Spleen (tissue), 11 donors: ENCODE results near the gene EHMT1. TPM values are rescaled to one million over a fixed set of nuclear protein-coding genes. Genes with fewer than 3 reads are reported as not detected.

Experiments used
- DNase-seq: peaks from one replicate; pipeline ENCODE4 v3.0.0-alpha.2; 2020
- H3K27ac ChIP-seq, 8 donors: fragments of 200-600 bp; sonication (generic) in 7 of 8; 1 replicate in 4 of 8; 2 replicates in 4 of 8; pipeline versions ENCODE4 v1.5.0 to v1.8.0; 2016 to 2021; ENCODE audit warnings: inconsistent platforms in 4 of 8, mild to moderate bottlenecking in 4 of 8, moderate library complexity in 1 of 8
- H3K27me3 ChIP-seq, 7 donors: fragments of 200-600 bp; sonication (generic) in 6 of 7; replicated peaks in 1 of 7; 1 replicate in 4 of 7; 2 replicates in 3 of 7; pipeline versions ENCODE4 v1.5.0 to v1.8.0; 2016 to 2021; ENCODE audit warnings: inconsistent platforms in 3 of 7, mild to moderate bottlenecking in 1 of 7
- H3K36me3 ChIP-seq, 6 donors: fragments of 200-600 bp; sonication (generic) in 5 of 6; 1 replicate in 4 of 6; 2 replicates in 2 of 6; pipeline versions ENCODE4 v1.5.0 to v1.8.0; 2016 to 2021; ENCODE audit warnings: inconsistent platforms in 2 of 6
- H3K4me1 ChIP-seq, 6 donors: fragments of 200-600 bp; sonication (generic) in 5 of 6; 1 replicate in 3 of 6; 2 replicates in 3 of 6; pipeline versions ENCODE4 v1.5.0 to v1.8.0; 2016 to 2021; ENCODE audit warnings: inconsistent platforms in 3 of 6
- H3K4me3 ChIP-seq, 8 donors: fragments of 200-600 bp; sonication (generic) in 7 of 8; 1 replicate in 4 of 8; 2 replicates in 4 of 8; pipeline versions ENCODE4 v1.5.0 to v1.8.0; 2016 to 2021; ENCODE audit warnings: inconsistent platforms in 4 of 8, mild to moderate bottlenecking in 4 of 8, moderate library complexity in 2 of 8
- H3K9me3 ChIP-seq, 8 donors: fragments of 200-600 bp; sonication (generic) in 7 of 8; 1 replicate in 4 of 8; 2 replicates in 4 of 8; pipeline versions ENCODE4 v1.5.0 to v1.8.0; 2016 to 2021; ENCODE audit warnings: inconsistent platforms in 4 of 8
- CTCF ChIP-seq, 11 experiments: fragments of 200-600 bp in 7 of 11; fragments of 450-650 bp in 4 of 11; sonication (generic) in 4 of 11; IDR thresholded peaks in 8 of 11; conservative IDR thresholded peaks in 3 of 11; 1 replicate in 7 of 11; 2 replicates in 4 of 11; pipeline versions ENCODE4 v1.4.0 to v1.8.0; 2016 to 2021; ENCODE audit warnings: antibody characterized with exemption in 11 of 11, inconsistent platforms in 4 of 11, mild to moderate bottlenecking in 1 of 11
- POLR2A ChIP-seq, 3 donors: fragments of 450-650 bp; IDR thresholded peaks; one replicate each; pipeline ENCODE4 v1.5.1; 2017; ENCODE audit warnings: antibody characterized with exemption in 3 of 3, mild to moderate bottlenecking in 1 of 3
- POLR2AphosphoS5 ChIP-seq, 3 donors: sonication (generic); formaldehyde crosslinking; IDR thresholded peaks; one replicate each; pipeline ENCODE4 v1.5.1; 2017; ENCODE audit warnings: antibody characterized with exemption in 3 of 3
- WGBS, 5 donors: extraction: QIAGEN DNeasy Blood & Tissue Kit in 3 of 5; methylation state at CpG; one replicate each; pipeline versions ENCODE4 v1.1.5 to v1.1.7; 2013 to 2018; 5-methylcytosine and 5-hydroxymethylcytosine counted together
- intact Hi-C: fragments of 100-400 bp; cut with DNase I; formaldehyde crosslinking; loops from one replicate; pipeline ENCODE4 v1.15.0; 2023; ENCODE audit warnings: low total_unique reads
- polyA plus RNA-seq, 3 donors: library from polyadenylated mRNA; stranded (reverse); fragments of 200-250 nt; gene quantifications; one replicate each; pipeline ENCODE4 v1.2.1, GENCODE V29; 2013
- total RNA-seq, 7 donors: library from RNA; depleted of rRNA in 3 of 7; stranded (reverse); fragments of >200 nt in 3 of 7; fragmentation: NEBNext Ultra II Directional in 4 of 7; extraction: Animal tissue kit (Norgen Biotek cat#: 25700) in 4 of 7; gene quantifications; one replicate each; pipeline versions ENCODE4 v1.1.0 to v1.2.1, GENCODE V29; 2016 to 2021
- donor health status: healthy with polysubstance abuse.
- donor health status: DM: no; HTN: no; CAD: no; lungs with moderate emphysema.
- donor health status: DM: no; HTN: no; CAD: no.
- donor health status: Bipolar disorder and iron deficiency.
- donor health status: healthy.
- donor health status: DM: no; HTN: no; CAD: no.
- donor health status: DM: yes; HTN: yes; CAD: no.

The EHMT1 gene
- total and polyA plus RNA-seq, 10 donors = 35.5 to 163 (median 122) TPM

- Histone ChIP-seq H3K4me3 (no peak overlapping the region), H3K9me3 (no peaks in the 10 kb centered on the region), H3K36me3 (peaks cover 0 to 67% (median 29%) of the 10 kb centered on the region in 6 donors), H3K27ac (peak overlapping the region in 2 of 8 donors; percentile 42 to 56), H3K27me3 (no peaks in the 10 kb centered on the region), H3K4me1 (peaks cover 20 to 80% (median 57%) of the 10 kb centered on the region in 6 donors)
- intact Hi-C loops = no loop called here
- DNase-seq = no peak
- TF ChIP-seq POLR2AphosphoS5 (IDR thresholded peaks at IDR 0.05) (peak in 1 of 3 donors; percentile 3), CTCF (IDR thresholded peaks at IDR 0.05 in 8 of 11, conservative IDR thresholded peaks at IDR 0.05 in 3 of 11) (no peak)
- WGBS, 5 donors = 81 to 86% (median 82%) methylated on average over 5 of the region's 5 CpGs
These were observed 5.5 kb upstream of the EHMT1 start for GRCh38 chr9:137613259-137613658.

DNA sequence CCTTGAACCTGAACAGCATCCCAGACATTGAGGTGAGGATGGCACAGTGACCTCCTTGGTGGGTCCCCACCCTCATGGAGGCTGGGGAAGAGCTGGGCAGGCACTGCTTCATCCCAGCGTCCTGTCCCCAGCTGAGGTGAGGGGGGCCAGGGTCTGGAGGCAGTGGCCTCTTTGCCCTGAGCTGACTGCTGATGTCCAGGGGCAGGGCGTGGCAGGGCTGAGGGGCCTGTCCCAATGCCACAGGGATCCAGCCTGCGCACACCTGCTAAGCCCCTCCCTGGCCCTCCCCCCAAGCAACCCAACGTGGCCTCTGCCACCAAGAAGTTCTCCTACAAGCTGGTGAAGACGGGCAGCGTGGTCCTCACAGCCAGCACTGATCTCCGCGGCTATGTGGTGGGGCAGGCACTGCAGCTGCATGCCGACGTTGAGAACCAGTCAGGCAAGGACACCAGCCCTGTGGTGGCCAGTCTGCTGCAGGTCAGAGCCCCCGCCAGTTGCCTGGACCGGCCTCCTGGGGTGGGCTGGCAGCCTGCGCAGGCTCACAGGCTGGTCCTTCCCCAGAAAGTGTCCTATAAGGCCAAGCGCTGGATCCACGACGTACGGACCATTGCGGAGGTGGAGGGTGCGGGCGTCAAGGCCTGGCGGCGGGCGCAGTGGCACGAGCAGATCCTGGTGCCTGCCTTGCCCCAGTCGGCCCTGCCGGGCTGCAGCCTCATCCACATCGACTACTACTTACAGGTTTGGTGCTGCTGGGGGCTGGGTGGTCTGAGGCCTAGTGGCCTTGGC, 4.9 kb upstream of the EHMT1 start:
- peak in 2 of 3 donors; percentile 23 to 53 for TF ChIP-seq POLR2AphosphoS5 (IDR thresholded peaks at IDR 0.05)
- no peak for TF ChIP-seq POLR2A (IDR thresholded peaks at IDR 0.05)
- intact Hi-C loops = no loop called here
- Histone ChIP-seq H3K4me1 (peaks cover 20 to 75% (median 52%) of the 10 kb centered on the region in 6 donors), H3K27ac (no peak overlapping the region), H3K36me3 (peaks cover 0 to 60% (median 29%) of the 10 kb centered on the region in 6 donors), H3K9me3 (no peaks in the 10 kb centered on the region), H3K4me3 (no peak overlapping the region), H3K27me3 (no peaks in the 10 kb centered on the region)
- WGBS, 5 donors = 81 to 96% (median 92%) methylated on average over 10 to 27 of the region's 27 CpGs
- DNase-seq = no peak

- Histone ChIP-seq H3K27me3 (no peaks in the 10 kb centered on the region), H3K9me3 (no peaks in the 10 kb centered on the region), H3K27ac (no peak overlapping the region), H3K4me1 (peaks cover 22 to 72% (median 53%) of the 10 kb centered on the region in 6 donors), H3K36me3 (peaks cover 0 to 52% (median 29%) of the 10 kb centered on the region in 6 donors), H3K4me3 (no peak overlapping the region)
- intact Hi-C loops = no loop called here
- peak; percentile 75 for DNase-seq
- WGBS, 5 donors = 92 to 95% (median 93%) methylated on average over 13 to 25 of the region's 25 CpGs
- TF ChIP-seq POLR2A (IDR thresholded peaks at IDR 0.05) (no peak), CTCF (IDR thresholded peaks at IDR 0.05 in 8 of 11, conservative IDR thresholded peaks at IDR 0.05 in 3 of 11) (no peak), POLR2AphosphoS5 (IDR thresholded peaks at IDR 0.05) (peak in 2 of 3 donors; percentile 8 to 19)
These were observed 4.0 kb upstream of the EHMT1 start for GRCh38 chr9:137614631-137615386.

DNA sequence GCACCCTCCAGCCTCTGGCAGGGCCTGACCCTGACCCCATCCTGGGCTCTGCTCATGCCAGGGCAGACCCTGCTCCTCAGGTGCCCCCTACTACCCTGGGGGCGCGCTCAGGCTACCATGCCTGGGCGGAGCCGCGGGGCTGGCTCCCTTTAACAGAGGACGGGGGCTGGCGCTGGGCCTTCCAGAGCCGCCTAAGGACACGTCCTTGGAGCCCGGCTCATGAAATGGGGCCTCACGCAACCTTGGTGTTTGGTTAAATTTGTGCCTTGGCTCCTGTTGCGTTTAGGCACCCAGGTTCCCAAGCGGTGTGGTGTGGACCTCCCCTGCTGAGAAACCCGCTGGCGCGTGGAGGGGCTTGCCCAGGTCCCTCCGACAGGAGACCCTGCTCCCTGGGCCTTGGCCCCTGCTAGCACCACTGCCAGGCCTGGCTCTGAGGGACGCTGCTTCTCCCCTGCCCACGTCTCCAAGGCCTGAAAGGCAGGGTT, 3.4 kb upstream of the EHMT1 start:
- Histone ChIP-seq H3K27me3 (no peaks in the 10 kb centered on the region), H3K36me3 (peaks cover 0 to 52% (median 29%) of the 10 kb centered on the region in 6 donors), H3K27ac (no peak overlapping the region), H3K4me3 (no peak overlapping the region), H3K4me1 (peaks cover 28 to 72% (median 59%) of the 10 kb centered on the region in 6 donors), H3K9me3 (no peaks in the 10 kb centered on the region)
- peak; percentile 76 for DNase-seq
- intact Hi-C loops = no loop called here
- WGBS, 5 donors = 90 to 98% (median 92%) methylated on average over 7 to 19 of the region's 19 CpGs
- TF ChIP-seq POLR2AphosphoS5 (IDR thresholded peaks at IDR 0.05) (peak in 1 of 3 donors; percentile 44), CTCF (IDR thresholded peaks at IDR 0.05 in 8 of 11, conservative IDR thresholded peaks at IDR 0.05 in 3 of 11) (no peak), POLR2A (IDR thresholded peaks at IDR 0.05) (no peak)
